ENCODE measurements around the gene RBM33.

RBM33 gene

DNA sequence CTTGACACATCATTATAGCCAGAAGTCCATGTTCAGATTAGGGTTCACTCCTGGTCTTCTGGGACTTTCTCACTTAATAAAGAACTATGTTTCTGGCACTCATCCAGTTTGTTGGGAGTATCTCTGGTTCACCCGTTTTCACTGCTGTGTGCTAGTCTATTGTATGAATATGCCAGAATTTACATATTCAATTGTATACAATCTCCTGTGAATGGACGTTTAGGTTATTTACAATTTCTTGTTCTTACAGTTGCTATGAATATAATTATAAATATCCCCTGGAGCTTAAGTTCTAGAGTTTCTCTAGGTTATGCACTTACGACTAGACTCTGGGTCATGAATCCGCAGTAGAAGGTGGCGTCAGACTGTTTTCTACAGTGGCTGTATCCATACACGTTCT, 20.0 kb upstream of the RBM33 start:
- DNase-seq, result no peak

DNA sequence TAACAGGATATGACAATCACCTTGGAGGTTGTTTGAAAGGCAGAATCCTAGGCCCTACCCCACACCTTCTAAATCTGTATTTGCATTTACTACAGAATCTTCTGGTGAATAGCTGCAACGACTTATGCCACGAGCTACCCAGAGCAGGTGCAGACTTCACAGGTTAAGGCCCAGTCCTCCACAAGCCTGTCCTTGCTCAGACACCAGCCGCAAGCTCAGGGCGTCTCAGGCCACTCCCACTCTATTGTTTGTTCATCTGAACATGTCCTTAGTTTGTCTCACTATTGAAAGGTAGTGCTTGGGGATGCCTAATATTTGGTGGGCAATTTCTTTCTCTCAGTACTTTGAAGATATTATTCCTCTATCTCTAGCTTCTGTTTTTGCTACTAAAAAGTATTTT, 18.9 kb upstream of the RBM33 start:
- DNase-seq, result no peak

DNA sequence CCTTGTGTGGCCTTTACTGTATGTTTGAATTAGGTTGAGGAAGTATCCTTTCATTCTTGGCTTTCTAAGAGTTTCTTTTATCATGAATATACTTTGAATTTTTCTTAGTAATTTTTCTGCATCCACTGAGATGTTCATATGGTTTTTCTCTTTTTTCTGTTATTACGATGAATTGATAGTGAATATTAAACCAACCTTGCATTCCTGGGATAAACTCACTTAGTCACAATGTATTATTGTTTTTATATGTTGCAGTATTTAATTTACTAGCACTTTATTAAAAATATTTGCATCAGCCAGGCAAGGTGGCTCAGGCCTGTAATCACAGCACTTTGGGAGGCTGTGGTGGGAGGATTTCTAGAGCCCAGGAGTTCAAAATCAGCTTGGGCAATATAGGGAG, 15.3 kb upstream of the RBM33 start:
- no peak for DNase-seq

DNA sequence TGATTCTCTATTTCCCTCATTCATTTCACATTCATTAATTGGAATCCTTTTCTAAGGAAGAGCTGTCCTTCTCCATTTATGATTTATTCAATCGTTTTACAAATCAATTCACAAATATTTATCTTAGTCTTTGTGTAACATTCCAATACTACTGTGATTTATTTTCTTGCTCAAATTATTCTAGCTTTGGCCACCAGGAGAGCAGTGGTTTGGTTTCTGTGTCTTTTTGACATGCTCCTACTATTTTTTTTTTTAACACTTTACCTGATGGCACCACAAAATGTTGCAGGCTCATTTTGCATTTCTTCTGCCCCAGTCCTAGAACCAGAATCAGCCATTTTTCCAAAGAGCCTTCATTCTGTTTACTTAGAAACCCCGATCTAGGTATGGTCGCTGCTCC, 13.3 kb upstream of the RBM33 start:
- no peak for DNase-seq

DNA sequence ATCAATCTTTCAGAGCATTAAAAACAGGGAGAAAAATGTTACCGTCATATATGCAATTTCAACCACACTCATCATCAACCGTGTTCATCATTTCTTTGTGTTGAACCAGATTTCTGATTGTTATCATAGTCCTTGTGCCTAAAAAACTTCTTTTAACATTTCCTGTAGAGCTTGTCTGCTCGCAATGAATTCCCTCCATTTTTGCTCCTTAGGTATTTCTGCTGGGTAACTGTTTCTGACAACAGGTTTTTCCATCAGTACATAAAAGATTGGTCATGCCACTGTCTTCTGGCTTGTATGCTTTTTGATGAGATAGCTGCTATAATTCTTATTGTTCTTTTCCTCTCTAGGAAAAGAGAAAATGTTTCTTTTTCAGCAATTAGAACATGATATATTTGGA, 8.6 kb upstream of the RBM33 start:
- DNase-seq, result no peak

DNA sequence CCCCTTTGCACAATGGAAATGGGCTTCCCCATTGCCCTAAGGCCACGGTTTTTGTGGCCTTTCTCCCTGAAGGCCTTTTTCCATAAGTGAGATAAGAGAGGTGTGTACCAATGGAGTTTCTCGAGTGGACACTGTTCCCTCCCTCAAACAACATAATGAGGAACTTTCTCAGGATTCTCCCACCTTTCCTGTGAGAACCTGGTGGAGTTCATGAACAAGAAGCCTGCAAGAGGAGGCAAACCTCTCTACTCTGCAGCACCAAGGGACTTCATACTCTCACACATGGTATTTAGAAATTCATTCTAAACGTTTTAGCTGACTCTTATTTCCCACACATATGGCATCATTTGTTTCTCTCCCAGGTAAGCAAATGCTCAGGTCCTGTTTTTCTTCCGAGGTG, 7.3 kb upstream of the RBM33 start:
- no peak for DNase-seq

DNA sequence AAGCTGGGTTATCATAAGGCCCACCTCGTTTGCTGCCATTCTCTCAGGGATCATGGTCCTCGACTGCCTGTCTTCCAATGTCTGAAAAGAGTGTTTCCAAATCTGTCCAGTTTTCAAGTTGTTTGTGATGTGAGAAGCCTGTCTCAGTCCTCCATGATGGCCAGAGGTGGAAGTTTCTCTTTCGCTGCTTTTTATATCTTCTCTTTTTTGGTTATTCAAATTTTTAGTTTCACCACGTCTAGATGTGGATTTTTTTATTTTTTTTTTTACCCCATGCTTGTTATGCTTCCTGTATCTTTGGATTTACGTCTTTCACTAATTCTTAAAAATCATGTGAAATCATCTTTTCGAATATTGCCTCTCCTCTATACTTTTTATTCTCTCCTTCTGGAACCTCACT, 6.1 kb upstream of the RBM33 start:
- DNase-seq, result no peak

DNA sequence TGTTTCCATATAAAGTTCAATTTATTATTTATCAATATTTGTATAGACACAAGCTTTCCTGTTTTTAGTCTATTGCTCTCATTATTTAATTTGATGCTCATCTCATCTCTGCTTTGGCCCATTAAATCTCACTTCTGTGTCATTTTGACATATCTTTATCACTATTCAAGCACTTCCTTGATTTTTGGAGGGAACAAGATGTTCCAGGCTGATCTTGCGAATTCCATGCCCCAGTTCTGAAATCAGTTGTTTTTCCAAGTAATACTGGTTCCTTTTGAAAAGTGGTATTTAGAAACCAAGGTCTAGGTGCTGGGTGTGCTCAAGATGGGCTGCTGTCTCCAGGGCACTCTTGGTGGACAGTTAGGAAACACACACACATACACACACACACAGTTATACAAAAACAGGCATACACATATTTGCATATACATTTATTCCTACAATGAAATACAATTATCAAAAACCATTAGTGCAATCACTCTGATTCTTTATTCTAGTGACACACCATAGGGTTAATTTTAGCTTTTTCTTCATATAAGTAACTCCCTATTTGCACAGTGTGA, 4.4 kb upstream of the RBM33 start:
- DNase-seq, result no peak

DNA sequence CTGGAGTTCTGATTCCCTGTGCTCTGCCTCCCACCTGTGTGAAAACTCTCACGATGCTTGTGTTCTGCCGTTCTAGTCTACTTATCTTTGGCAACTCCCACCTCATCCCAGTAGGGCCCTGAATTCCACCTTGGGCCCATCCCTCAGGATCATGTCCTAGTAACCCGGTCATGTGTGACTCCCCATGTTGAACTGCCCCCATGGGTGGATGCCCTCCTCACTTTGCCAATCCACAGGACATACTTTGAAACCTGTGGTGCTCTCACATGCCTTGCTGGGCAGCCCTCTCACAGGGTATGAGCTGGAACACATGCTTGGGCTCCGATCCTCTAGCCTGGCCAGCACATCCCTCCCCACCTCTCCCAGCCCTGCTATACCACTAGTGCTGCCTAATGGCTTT, 3.8 kb upstream of the RBM33 start:
- no peak for DNase-seq

DNA sequence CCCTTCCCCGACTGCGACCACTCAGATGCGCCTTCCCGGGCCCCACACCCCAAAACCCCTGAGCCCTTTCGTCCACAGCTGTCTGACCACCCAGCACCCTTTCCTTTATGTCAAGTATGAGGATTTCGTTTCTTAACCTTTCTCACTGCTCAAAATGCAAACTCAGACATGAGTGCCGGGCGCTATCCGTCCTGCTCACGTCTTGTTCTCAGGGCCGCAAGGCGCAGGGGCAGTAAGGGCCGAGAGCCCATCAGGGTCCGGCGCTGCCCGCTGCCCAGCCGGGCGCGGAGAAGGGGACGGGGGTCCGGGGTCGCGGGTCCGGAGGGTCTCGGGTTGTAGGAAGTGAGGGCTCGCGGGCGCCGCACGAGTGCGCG, 670 bp upstream of the RBM33 start:
- DNase-seq, result no peak

DNA sequence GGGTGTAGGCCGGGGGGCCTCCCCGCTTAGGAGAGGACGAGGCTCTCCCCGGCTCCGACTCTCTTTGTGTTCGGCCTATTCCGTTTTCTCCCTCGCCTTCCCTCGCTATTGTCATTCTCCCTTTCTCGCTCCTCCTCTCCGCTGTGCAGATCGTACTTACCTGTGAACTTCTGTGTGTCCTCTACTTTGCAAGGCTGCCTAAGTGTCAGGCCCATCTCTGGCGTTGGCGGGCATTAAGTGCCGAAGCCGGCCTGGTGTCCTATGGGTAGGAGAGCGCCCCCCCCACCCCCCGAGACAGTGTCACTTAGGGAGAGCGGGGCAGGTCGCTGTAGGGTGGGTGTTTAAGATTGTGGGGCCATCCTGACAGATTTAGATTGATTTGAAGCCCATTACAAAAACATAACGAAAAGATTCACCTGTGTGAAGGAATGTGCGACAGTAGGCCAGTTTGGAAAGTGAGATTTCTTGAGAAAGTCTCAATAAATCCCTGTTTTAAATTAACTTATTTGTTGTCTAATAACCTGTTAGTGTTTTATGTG, 579 bp downstream of the RBM33 start:
- DNase-seq, result peak; percentile 51

DNA sequence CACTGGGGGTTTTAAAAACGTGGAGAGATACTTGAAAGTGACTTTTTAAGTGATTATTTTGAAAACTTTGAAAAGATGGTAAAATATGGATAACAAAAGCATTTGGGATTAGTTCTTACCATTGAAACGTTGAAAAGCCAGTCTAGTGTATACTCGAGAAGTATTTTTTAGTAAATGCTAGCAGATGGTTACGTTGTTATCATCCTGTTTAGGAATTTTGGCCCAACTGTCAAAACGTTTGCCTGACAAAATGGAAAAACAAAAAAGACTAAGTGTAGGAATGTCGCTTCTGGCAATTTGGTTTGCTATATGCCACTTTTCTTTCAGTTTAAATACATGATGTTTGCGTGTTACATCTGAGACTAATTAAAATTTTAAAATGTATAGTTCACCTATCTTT, 1.2 kb downstream of the RBM33 start:
- DNase-seq, result no peak

DNA sequence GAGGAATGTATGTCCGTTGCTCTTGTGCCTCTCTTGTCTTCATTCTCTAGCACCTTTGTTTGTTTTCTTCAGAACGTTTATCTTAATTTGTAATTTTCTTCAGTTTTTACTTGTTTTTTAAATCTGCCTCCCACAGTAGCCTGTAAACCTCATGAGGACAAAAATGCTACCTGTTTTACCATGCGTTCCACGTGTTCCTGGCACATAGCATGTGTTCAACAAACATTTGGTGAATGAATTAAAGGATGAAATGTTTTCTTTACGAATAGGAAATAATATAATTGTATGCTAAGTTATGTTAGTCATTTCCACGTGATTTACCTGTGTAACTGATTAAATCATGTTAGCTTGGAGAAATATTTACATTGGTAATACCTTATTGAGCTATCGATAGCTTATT, 2.2 kb downstream of the RBM33 start:
- DNase-seq, result no peak

DNA sequence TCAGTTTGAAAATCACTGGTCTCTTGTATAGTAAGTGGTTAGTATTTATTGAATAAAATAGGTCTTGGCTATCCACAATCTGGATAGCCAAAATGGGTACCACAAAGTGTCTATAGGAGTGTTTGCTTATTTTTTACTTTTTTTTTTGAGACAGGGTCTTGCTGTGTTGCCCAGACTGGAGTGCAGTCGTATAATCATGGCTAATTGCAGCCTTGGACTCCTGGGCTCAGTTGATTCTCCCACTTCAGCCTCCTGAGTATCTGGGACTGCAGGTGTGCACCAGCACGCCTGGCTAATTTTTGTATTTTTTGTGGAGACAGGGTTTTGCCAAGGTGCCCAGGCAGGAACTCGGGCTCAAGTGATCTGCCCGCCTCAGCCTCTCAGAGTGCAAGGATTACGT, 2.8 kb downstream of the RBM33 start:
- DNase-seq, result no peak

DNA sequence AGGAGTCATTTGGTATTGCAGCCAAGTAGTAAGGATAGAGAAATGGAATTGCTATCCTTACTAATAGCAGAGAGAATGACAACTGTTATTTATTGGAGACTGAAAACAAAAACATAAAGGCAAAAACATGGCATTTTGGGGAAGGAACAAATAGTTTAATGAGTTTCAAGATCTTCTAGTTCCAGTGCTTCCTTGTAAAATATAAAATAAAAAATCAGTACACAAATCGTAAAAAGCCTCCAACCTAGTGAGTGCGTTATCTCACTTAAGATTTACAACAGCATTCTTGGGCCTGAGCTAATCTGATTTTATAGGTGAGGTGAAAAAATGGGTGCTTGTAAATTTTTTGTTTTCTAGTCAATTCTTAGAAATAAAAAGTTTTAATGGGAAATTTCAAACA, 3.3 kb downstream of the RBM33 start:
- no peak for DNase-seq

DNA sequence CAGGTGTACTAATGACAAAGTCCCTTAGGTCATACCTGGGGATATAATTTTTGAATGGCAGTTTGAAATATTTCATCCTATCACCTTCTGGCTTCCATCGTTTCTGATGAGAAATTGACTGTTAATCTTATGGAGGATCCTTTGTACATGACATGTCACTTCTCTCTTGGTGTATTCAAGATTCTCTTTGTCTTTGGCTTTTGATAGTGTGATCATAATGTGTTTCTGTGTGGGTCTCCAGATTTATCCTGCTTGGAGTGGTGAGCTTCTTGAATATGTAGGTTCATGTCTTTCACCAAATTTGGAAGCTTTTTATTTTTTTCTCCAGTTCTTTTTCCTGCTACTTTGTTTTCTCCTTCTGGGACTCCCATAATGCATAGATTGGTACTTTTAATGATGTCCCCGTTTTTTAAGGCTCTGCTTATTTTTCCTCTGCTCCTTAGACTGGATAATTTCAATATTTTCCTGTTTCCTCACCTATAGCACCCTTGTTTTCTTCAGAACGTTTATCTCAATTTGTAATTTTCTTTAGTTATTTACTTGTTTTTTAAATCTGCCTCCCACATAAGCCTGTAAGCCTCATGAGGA, 4.4 kb downstream of the RBM33 start:
- no peak for DNase-seq

DNA sequence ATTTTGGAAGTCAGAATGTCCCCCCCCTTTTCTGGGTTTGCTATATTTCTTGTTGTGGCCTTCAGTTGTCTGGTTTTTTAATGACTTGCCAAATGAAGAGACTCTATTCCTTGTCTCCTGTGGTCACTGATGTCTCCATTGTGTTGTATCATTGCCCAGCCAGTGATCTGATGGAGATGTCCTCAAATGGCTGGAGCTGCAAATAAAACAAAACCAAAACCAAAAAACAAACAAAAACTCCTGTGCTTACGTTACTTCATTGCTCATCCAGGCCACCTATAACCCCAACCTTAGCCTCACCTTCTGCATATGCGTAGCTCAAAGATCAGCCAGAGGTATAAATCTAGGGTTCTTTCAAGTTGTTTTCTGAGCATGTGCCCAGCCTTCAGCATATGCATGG, 5.1 kb downstream of the RBM33 start:
- no peak for DNase-seq

DNA sequence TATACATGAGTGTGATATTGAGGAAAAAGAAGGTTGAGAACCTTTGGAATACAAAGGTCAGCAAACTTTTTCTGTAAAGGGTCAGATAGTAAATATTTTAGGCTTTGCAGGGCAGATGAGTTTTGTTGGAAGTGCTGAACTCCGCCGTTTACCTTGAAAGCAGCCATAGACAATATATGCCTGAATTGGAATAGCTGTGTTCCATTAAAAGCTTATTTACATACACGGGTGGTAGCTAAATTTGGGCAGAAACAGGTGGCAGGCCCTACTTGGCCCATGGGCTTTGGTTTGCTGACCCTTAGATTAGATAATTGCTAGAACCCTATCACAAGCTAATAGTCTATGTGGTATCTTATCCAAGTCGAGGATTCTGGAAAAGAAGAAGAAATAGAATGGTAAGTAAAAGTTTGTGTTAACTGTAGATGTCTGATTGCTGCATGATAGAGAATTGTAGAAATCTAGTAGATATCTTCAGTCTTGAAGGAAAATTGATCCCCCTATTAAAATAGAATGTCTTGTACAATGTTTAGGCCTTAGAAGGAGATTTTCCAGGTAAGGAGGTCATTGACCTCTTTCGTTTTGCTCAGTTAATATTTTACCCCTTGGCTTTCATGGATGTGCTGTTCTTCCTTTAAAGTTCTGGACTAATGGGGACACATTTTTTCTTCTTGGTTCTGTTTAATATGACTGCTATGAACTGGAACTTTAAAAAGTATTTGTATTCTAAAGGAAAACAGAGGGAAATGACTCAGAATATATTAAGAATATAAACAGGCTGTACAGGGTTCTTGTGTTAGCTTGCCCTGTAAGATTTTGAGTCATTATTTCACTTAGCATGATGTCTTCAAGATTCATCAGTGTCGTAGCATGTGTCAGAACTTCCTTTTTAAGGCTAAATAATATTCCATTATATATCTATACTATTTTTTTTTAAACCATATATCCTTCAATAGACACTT, 8.0 kb downstream of the RBM33 start:
- peak; percentile 15 for DNase-seq

DNA sequence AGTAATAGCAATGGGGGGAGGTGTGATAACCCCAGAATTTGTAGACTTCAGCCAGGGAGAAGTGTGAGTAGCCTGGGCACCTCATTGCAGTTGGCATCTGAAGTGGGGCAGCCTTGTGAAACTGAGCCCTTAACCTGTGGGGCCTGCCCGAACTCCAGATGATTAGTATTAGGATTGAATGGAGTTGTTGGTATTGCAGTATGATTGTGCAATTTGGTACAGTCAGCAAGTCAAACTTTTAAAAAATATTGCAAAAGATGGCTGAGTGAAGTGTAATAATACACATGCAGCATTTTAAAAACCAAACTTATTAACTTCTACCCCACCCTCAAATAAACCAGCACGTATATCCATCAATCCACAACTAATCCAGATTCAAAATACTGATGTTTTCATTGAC, 9.3 kb downstream of the RBM33 start:
- peak; percentile 56 for DNase-seq

DNA sequence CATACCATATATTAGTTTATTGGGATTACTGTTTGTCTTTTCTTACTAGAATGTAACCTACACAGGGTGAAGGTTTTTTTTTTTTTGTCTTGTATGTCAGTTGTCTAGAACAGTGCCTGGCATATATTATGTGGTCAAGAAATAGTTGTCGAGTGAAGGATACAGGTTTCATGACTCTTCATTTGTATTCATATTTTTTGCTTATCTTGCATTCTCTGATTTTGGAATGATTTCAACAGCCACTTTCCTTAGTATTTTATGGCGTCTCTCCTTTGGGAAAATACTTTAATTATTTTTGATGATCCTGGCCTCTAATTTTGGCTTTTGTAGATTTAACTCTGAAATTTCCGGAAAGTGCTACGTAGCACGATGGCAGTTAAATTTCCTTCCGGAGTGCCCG, 12.4 kb downstream of the RBM33 start:
- DNase-seq, result no peak

DNA sequence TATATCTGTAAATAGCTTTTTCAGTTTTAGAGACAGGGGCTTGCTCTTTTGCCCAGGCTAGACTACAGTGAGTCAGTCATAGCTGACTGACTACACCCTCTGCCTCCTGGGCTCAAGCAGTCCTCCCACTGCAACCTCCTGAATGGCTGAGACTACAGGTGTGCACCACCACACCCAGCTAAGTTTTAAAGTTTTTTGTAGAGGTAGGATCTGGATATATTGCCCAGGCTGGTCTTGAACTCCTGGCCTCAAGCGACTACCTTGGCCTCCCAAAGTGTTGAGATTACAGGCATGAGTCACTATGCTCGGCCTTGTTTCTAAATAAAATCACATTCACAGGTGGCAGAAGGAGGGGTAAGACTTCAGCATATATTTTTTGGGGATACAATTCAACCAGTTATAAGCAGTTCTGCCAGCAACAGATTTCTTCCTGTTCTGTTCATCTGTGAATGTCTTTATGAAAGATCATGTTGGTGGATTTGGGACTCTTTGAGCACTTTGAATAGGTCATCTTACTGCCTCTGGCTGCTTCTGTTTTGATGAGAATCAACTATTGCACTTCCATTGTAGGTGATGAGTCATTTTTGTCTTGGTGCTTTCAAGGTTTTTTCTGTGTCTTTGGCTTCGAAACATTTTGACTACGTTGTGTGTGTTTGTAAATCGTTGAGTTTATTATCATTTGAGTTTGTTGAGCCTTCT, 15.7 kb downstream of the RBM33 start:
- DNase-seq, result peak; percentile 58

DNA sequence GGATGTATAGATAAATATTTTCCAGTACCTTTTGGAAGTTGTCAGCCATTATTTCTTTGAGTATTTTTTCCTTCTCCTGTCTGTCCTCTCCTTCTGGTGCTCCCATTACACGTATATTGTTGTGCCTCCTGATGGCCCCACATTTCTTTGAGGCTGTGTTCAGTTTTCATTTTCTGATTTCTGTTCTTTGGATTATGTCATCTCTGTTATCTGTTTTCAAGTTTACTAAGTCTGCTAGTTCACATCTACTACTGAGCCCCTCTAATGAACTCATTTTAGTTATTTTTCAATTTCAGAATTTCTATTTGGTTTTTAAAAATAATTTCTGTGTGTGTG, 16.3 kb downstream of the RBM33 start:
- DNase-seq, result no peak

DNA sequence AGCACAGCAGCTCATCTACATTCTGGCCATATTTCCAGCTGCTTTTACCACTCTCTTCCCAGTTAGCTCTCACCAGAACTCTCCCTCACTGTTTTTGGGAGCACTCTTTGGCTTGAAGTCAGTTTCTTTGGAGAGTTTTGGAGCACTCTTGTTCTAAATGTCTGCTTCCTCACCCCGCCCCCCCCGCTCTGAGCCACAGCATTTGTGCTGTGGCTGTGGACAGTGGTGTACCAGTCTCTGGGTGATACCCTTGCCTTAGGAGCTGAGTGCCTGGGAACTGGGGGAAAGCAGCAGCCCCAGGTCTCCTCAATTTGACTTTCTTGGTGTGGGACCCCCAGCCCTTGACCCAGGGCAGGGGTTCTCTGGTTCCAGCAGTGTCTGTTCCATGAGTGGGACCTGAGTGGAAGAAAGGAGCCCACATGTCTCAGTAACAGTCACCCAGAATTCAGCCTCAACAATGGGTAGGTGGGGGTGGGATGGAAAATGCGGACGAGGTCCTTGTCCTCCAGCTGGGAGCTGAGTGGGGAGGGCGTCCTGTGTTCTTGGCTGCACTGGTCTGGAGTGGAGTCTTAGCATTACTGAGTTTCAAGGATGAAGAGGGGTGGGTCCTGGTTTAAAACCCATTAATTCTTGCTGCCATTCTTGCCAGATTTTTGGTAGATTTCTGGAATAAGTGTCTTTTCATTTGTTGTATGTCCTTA, 18.0 kb downstream of the RBM33 start:
- no peak for DNase-seq
